T-helper 1 cell treated with Interleukin-12 subunit alpha and Interleukin-12 subunit beta and Interleukin-4 antibody, amounts not matched to agents 30 μg/mL and 1 μg/mL, for 36 hours (primary cell): ENCODE data around the gene SLC16A12.
"Not testable (repeated sequence)": the region's sequence is repeated elsewhere in the genome, so short reads cannot be mapped to it uniquely, and the experiment has no call there.

Experiments used
- H3K27ac Mint-ChIP-seq: one replicate; pipeline ENCODE4 v1.8.0; 2021; ENCODE audit warnings: mild to moderate bottlenecking, mixed read lengths
- H3K27me3 Mint-ChIP-seq: one replicate; pipeline ENCODE4 v1.8.0; 2021; ENCODE audit warnings: low read depth, mixed read lengths
- H3K36me3 Mint-ChIP-seq: one replicate; pipeline ENCODE4 v1.8.0; 2021; ENCODE audit warnings: low read depth, mixed read lengths
- H3K4me1 Mint-ChIP-seq: one replicate; pipeline ENCODE4 v1.8.0; 2021; ENCODE audit warnings: low read depth, mixed read lengths
- H3K4me3 Mint-ChIP-seq: one replicate; pipeline ENCODE4 v1.8.0; 2021; ENCODE audit warnings: mild to moderate bottlenecking, moderate library complexity, mixed read lengths
- H3K9me3 Mint-ChIP-seq: one replicate; pipeline ENCODE4 v1.8.0; 2021; ENCODE audit warnings: mixed read lengths

Gene SLC16A12

DNA sequence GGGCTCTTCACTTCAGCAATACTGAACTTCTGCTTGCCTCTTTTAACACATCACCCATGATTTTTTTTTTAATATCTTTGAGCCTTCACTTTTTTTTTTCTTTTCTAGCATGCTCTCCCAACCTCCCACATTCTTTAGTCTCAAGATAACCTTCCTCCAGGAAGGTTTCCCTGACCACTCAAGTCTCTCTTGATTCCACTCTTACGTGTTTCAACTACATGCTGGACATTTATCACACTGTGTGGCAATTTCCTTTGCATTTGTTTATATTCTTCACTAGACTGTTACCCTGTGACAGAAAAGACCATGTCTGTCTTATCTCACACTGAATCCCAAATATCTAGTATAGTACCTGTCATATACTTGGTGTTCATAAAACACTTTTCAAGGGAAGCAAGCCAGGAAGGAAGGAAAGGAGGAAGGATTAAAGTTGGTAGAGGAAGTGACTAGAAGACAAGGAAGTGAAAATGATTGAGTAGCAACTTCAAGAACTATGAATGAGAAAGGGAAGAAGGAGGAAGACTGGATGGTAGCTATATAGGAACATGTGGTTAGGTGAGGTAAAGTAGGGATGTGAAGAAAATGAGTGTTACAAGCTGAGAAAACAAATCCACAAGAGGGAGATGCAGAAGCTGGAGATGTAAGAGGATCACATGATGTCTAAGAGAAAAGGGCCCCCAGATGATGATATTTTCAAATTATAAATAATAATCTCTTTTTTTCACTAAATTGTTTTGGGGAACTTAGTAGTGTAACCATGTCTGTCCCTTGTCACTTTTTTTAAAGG, 80.6 kb downstream of the SLC16A12 start:
- Mint-ChIP-seq H3K27ac (no peak overlapping the region), H3K9me3 (no peaks in the 10 kb centered on the region), H3K27me3 (peaks cover 27% of the 10 kb centered on the region), H3K4me3 (no peak overlapping the region), H3K4me1 (no peaks in the 10 kb centered on the region), H3K36me3 (no peaks in the 10 kb centered on the region)

DNA sequence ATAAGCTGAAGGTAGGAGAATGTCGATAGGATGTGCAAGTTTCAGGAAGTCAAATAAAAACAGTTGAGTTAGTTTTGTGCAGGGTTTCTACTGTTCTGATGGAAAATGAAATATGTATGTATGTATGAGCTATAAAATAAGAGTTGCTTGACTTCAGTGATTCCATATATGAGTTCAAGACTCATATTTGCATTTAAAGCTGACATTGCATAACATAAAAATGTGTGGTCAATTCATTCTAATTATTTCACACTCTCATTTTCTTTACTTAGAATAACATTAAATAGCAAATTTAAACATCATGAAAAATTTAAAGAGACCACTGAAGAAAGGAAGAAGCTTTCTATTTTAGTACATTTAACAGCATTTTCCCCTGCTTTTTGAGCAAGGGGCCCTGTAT, 83.2 kb downstream of the SLC16A12 start:
- H3K9me3 Mint-ChIP-seq: no peaks in the 10 kb centered on the region
- H3K36me3 Mint-ChIP-seq: no peaks in the 10 kb centered on the region
- peaks cover 23% of the 10 kb centered on the region for H3K27me3 Mint-ChIP-seq
- H3K4me3 Mint-ChIP-seq: no peak overlapping the region
- no peaks in the 10 kb centered on the region for H3K4me1 Mint-ChIP-seq
- no peak overlapping the region for H3K27ac Mint-ChIP-seq

DNA sequence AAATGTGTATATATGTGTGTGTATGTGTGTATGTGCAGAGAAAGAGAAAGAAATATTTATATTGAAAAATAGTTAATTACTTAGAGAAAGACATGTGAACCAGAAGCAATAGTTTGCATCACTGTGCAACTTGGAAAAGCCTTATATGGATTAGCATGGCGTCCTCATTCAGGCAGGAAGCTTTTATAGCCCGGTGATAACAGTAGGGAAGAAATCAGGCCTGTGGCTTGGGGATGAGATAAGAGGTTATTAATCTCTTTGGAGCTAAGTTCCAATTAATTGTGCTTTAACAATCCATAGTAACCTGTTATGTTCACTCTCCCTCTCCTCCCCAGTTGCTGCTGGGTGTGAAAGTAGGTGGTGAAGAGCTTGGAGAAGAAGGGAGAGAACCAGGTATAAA, 84.5 kb downstream of the SLC16A12 start:
- Mint-ChIP-seq H3K27ac (no peak overlapping the region), H3K4me3 (no peak overlapping the region), H3K4me1 (no peaks in the 10 kb centered on the region), H3K36me3 (no peaks in the 10 kb centered on the region), H3K27me3 (peaks cover 24% of the 10 kb centered on the region), H3K9me3 (no peaks in the 10 kb centered on the region)

DNA sequence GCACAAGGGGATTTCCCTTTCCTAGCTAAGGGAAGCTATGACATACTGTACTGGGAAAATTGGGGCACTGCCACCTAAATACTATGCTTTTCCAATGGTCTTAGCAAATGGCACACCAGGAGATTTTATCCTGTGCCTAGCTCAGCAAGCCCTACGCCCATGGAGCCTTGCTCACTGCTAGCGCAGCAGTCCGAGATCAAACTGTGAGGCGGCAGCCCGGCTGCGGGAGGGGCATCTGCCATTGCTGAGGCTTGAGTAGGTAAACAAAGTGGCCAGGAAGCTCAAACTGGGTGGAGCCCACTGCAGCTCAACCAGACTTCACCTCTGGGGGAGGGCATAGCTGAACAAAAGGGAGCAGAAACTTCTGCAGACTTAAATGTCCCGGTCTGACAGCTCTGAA, 90.6 kb downstream of the SLC16A12 start:
- not testable (repeated sequence) for H3K9me3 Mint-ChIP-seq, H3K4me1 Mint-ChIP-seq, H3K4me3 Mint-ChIP-seq, H3K27ac Mint-ChIP-seq, H3K36me3 Mint-ChIP-seq
- peaks cover 16% of the 10 kb centered on the region for H3K27me3 Mint-ChIP-seq

DNA sequence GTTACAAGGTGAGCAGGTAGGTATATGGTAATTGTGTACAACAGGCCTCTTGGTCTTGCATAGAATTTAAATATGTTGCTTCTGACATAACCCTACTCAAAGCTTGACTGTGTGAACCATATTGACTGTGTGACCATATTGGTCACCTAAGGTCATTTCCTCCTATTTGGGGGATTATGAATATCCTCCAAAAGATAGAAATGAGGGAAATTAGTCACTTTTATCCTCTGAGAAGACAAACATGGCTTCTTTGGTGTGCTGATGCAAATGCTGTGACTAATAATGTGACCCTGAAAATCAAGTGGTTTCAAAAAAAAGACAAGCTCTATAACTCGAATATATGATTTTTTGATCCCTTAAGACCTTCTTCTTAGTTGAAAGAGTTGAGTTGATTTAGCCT, 93.1 kb downstream of the SLC16A12 start:
- Mint-ChIP-seq H3K27ac (no peak overlapping the region), H3K9me3 (no peaks in the 10 kb centered on the region), H3K36me3 (no peaks in the 10 kb centered on the region), H3K4me3 (no peak overlapping the region), H3K4me1 (no peaks in the 10 kb centered on the region), H3K27me3 (peaks cover 28% of the 10 kb centered on the region)

DNA sequence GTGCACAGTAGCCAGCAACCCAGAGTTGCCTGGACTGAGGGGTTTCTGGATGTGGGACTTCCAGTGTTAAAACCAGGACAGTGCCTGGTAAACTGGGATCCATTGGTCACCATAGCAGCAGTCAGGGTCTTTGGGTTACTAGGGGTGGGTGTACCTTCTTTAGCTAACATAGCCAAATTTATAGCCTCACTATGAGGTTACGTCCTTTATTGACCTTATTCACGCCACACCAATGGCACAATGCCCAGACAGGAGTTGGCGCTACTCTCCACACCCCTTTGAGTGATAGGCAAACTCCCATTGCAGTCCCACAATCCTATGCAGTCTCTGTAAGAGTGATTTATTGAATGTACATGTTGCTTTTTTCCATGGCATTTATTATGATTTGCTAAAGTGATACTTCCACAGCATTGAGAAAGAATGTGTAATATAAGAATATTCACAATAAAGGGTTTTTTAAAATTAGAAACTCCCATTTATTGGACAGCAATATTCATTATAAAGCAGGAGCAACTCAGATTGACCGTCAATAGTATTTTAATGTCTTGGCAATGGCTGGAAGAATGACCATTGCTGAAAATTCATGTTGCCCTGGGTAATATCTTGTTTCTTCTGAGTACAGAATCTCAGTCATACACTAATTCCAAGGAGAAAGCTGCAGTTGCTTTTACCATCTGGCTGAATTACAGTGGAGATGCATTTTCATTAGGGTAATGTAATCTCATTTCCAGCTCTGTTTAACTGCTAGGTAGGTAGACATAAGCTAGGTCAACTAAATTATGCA, 95.0 kb downstream of the SLC16A12 start:
- Mint-ChIP-seq H3K27ac (no peak overlapping the region), H3K36me3 (no peaks in the 10 kb centered on the region), H3K4me3 (no peak overlapping the region), H3K27me3 (peaks cover 35% of the 10 kb centered on the region), H3K9me3 (no peaks in the 10 kb centered on the region), H3K4me1 (no peaks in the 10 kb centered on the region)

DNA sequence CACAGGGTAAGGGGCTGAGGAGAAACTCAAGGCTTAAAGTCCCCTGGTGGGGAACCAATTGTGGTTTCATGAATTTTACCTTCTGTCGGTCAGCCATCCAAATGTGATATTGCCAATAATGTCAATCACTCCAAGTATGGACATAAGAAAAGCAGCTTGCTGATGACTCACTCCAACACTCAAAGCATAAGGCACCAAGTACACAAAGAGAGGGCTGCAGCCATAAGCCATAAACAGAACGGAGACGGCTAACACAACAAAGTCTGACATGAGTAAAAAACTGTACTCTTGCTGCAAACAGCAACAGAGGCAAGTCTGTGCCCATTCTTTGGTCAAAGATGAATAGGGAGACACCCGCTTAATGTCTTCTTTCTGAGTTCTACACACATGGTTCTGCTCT, 96.9 kb downstream of the SLC16A12 start:
- Mint-ChIP-seq H3K36me3 (no peaks in the 10 kb centered on the region), H3K27ac (no peak overlapping the region), H3K9me3 (no peaks in the 10 kb centered on the region), H3K4me1 (no peaks in the 10 kb centered on the region), H3K27me3 (peaks cover 50% of the 10 kb centered on the region), H3K4me3 (no peak overlapping the region)

DNA sequence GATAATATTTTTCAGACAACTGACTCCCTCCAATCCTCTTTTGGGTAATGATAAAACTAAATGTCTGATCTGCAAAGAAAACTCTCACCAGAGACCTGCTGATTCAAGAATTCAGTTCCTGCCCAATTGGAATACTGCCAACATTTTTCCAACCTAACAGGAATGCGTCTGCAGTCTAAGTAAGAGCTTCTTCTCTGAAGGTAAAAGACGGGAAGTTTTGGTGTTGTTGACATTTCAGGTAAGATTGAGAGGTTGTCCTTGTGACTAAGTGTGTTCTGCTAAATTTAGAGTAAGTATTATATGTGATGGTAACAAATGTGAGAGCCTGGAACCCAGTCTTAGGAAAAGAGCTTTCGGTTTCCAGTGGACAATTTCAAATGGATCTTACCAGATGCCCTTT, 103.4 kb downstream of the SLC16A12 start:
- no peak overlapping the region for H3K27ac Mint-ChIP-seq
- H3K27me3 Mint-ChIP-seq: peaks cover 55% of the 10 kb centered on the region
- H3K4me3 Mint-ChIP-seq: no peak overlapping the region
- no peaks in the 10 kb centered on the region for H3K4me1 Mint-ChIP-seq
- H3K9me3 Mint-ChIP-seq: no peaks in the 10 kb centered on the region
- no peaks in the 10 kb centered on the region for H3K36me3 Mint-ChIP-seq

DNA sequence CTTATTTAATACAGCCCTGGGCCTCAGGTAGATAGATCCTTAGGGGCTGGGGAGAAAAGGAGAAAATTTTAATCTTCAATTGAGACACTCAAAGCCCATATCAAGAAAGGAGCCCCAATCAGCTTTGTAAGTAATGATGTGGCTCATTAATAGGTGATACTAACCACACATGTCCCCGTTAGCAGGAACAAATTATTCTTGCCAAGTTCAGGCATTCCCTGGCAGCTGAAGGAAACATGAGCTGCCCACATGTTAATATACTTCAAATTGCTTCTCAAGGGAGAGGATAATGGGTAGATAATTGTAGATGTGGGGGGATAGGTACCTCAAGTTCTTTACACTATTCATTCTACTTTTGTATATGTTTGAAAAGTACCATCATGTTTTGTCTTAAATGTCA, 106.5 kb downstream of the SLC16A12 start:
- Mint-ChIP-seq H3K4me1 (peaks cover 2% of the 10 kb centered on the region), H3K27ac (no peak overlapping the region)

DNA sequence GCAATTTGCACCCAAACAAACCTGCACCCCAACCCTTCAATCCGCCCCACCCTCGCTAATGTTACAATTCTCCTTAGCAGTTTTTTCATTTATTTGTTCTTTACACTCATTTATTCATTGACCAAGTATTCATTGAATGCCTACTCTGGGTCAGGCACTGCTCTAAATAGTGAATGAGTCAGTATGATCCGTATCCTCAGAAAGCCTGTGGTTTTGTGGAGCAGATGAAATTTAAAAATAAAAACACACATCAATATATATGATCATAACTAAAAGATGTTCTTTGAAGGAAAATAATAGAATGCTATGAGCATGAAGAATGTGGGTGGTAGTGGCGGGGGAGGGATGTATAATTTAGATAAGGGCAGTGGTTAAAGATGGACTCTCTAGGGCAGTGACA, 107.8 kb downstream of the SLC16A12 start:
- H3K4me1 Mint-ChIP-seq: peaks cover 2% of the 10 kb centered on the region
- no peak overlapping the region for H3K4me3 Mint-ChIP-seq
- H3K9me3 Mint-ChIP-seq: no peaks in the 10 kb centered on the region
- peaks cover 5% of the 10 kb centered on the region for H3K36me3 Mint-ChIP-seq
- H3K27me3 Mint-ChIP-seq: peaks cover 18% of the 10 kb centered on the region
- no peak overlapping the region for H3K27ac Mint-ChIP-seq

More for the DNA sequence above, 106.5 kb downstream of the SLC16A12 start:
- Mint-ChIP-seq H3K4me3 (no peak overlapping the region), H3K27me3 (peaks cover 28% of the 10 kb centered on the region), H3K36me3 (no peaks in the 10 kb centered on the region), H3K9me3 (no peaks in the 10 kb centered on the region)

DNA sequence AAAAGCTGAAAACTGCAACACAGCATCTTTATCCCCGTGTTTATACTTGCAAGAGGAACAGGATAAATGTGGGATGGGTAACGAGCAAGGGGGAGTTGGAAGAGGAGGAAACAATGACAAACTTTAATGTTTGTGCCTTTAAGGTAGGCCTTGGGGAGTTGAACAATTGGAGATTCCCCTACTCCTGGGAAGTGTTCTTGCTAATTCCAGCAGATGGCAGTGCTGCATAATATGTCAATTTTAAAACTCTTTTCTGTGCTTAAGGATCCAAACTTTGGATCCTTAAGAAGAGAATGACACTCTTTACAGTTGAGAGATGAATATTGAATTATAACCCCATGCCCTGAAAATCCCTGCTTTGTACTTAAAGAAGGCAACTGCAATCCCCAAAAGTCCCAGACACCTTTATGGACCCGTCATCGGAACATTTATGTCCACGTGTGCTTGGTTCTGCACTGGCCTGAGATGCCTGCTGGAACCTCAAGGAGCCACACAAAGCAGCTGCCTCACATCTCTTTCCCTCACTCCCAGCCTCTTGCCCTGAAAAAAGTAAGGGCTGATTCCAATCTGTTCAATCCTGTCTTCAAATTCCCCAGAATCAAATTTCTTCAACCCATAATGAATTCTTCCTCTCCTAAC, 109.0 kb downstream of the SLC16A12 start:
- Mint-ChIP-seq H3K4me3 (no peak overlapping the region), H3K27me3 (peaks cover 6% of the 10 kb centered on the region), H3K4me1 (peaks cover 3% of the 10 kb centered on the region), H3K27ac (no peak overlapping the region), H3K9me3 (no peaks in the 10 kb centered on the region), H3K36me3 (peaks cover 13% of the 10 kb centered on the region)

DNA sequence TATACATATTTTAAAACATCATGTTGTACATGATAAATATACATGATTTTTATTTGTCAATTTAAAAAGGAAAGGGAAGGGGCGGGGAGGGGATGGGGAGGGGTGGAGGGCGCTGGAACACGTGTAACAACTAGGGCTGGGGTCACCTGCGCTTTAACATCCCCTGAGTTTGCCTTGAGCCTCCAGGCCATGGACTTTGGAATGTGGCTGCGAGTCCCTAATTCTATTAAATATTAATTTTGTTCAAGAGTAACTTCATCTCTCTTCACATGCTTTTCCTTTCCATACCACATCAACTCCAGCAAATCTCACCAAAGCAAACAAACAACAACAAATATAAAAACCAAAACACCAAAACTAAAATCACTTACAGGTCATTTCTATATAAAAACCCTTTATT, 110.4 kb downstream of the SLC16A12 start:
- H3K4me3 Mint-ChIP-seq: no peak overlapping the region
- H3K4me1 Mint-ChIP-seq: peaks cover 3% of the 10 kb centered on the region
- peaks cover 6% of the 10 kb centered on the region for H3K27me3 Mint-ChIP-seq
- H3K9me3 Mint-ChIP-seq: no peaks in the 10 kb centered on the region
- H3K36me3 Mint-ChIP-seq: peaks cover 24% of the 10 kb centered on the region
- no peak overlapping the region for H3K27ac Mint-ChIP-seq

DNA sequence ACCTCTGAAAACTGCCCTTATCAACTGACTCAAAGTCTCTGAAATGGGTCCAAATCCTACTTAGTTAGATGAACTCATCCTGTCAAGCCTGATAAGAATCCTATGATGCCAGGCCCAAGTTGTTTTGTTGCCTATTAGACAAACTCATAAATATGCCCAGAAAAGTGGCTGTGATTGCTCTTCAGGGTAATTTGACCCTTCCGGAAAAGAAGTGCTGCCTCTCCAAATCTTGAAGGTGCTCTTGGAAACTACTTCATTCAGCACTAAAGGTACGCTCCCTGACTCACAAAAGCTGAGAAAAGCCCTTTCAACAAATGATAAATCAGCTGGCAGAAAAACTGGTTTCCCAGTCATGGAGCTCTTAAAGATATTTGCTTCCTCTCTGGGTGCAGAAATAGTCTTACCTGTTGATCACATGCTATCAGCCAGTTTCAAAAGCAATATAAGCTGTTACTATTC, 114.3 kb downstream of the SLC16A12 start:
- no peak overlapping the region for H3K4me3 Mint-ChIP-seq
- H3K36me3 Mint-ChIP-seq: peaks cover 45% of the 10 kb centered on the region
- H3K9me3 Mint-ChIP-seq: no peaks in the 10 kb centered on the region
- no peak overlapping the region for H3K27ac Mint-ChIP-seq
- H3K4me1 Mint-ChIP-seq: peaks cover 28% of the 10 kb centered on the region
- no peaks in the 10 kb centered on the region for H3K27me3 Mint-ChIP-seq

DNA sequence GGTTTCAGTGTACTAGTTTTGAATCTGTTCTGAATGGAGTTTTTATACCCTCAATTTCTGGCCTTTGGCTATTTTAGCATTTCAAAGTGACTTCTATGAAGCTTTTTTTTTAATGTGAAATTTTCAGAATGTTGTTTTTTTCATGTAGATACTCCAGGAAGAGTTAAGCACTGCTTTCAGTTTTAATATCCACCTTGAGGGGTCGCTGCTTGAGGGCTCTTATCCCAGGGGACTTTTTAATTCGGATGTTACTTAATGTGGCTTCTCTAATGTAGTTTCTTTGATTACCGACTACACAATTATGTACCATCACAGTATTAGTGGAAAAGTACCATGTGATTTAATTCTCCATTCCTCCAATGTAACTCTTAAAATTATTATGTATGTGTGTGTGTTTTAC, 115.8 kb downstream of the SLC16A12 start:
- Mint-ChIP-seq H3K9me3 (no peaks in the 10 kb centered on the region), H3K36me3 (peaks cover 53% of the 10 kb centered on the region), H3K27me3 (no peaks in the 10 kb centered on the region), H3K4me3 (no peak overlapping the region), H3K4me1 (peaks cover 29% of the 10 kb centered on the region), H3K27ac (no peak overlapping the region)

DNA sequence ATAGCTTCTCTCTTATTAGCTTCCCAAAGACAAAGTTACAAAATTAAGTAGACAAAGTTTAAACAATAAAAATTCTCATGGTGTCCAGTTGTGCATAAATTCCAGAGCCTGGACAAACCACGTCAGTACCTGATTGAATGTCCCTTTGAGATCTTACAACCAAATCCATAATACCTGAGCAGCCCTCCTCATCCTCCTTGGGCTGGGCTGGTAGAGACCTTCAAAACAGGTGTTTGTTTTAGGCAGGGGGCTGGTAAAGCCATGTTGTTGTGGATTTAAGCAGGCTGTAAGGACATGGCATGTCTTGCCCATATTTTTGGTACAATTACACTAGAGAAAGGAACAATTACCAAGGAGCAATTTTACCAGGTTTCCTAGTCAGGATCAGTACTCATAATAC, 118.9 kb downstream of the SLC16A12 start:
- H3K27me3 Mint-ChIP-seq: no peaks in the 10 kb centered on the region
- peak overlapping the region; percentile 92 for H3K4me3 Mint-ChIP-seq
- H3K4me1 Mint-ChIP-seq: peaks cover 37% of the 10 kb centered on the region
- peaks cover 50% of the 10 kb centered on the region for H3K36me3 Mint-ChIP-seq
- peaks cover 5% of the 10 kb centered on the region for H3K9me3 Mint-ChIP-seq
- H3K27ac Mint-ChIP-seq: peak overlapping the region; percentile 13
